HG03575 (cell line): ENCODE measurements around the gene HTRA3.

Source experiments
- ATAC-seq: cut with Tn5 transposase; IDR thresholded peaks from one replicate; pipeline ENCODE4 v1.9.1; 2021; ENCODE audit not compliant: unreplicated experiment, insufficient number of reproducible peaks, low FRiP score; ENCODE audit errors: extremely low read depth

The HTRA3 gene

DNA sequence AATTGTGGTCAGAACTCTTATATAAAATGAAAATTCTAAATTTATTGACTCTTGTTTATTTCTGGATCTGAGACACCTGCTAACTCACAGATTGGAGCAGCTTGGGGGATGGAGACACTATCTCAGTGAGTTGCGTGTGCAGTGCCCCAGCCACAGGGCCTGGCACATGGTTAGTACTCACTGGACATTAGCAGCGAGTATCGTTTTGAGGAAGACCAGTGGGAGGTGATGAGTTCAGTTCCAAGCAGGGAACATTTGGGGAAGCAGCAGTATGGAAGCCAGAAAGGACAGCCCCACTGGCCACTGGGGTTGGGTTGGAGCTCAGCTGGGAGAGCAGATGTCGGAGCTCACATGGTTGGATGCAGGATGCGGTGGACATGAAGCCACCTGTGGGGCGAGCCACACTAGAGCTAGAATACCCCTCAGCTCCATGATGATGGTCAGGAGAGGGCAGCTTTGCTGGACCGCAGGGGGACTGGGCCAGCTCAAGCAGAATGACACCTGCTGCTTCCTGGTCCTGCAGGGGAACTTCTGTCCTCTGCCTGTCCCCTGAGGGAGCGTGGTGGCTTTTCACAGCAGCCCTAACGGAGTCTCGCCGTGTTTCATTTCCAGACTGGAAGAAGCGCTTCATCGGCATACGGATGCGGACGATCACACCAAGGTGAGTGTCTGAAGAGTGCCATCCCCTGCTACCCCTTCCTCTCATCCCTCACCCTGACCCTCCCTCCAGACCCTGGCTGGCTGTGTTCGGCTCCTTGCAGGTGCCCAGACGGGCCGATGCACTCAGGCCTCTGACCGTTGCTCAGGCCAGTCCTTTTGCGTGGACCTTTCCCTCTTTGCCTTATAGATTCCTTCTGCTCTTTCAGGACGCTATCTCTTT is 32.5 kb downstream of the HTRA3 start:
- ATAC-seq = no peak

DNA sequence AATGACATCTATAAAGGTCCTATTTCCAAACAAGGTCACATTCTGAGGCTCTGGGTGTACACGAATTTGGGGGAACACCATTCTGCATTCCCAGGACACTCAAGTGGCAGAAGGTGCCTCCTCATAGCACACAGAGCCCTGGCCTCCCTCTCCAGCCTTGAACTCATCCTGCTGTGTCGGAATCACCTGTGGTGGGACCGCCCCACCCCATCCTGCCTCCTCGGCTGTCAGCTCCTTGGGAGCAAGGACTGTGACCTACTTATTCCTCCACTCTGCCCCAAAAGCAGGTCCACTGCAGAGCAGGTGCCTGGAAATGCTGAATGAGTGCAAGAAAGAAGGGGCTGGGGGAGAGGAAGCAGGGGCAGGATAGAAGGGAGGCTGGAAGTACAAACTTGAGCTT is 33.5 kb downstream of the HTRA3 start:
- ATAC-seq = no peak

DNA sequence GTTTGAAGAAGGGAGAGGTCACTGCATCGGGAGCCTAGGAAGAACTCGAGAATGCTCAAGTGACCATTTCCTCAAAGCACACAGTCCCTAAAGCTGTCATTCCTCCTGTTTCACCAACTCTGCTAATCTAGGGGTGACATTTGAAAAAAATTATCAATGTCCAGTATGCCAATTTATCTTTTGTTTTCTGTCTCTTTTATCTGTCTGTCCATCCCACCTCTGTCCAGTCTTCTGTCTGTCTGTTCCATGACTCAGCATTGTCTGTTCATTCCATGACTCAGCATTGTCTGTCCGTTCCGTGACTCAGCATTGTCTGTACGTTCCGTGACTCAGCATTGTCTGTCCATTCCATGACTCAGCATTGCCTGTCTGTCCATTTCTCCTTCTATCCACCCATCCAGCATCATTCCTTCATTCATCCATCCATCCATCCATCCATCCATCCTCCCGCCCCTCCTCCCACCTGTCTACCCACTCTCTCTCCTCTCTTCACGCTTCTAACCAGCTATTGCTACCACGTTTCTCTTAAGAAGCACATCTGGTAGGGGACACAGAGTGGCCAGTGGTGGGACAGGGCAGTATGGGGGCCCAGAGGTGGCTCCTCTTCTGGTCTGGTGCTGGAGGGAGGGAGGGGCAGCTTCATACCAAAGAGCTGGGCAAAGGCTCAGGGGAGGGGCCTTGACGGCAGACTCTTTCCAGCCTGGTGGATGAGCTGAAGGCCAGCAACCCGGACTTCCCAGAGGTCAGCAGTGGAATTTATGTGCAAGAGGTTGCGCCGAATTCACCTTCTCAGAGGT is 34.1 kb downstream of the HTRA3 start:
- no peak for ATAC-seq

DNA sequence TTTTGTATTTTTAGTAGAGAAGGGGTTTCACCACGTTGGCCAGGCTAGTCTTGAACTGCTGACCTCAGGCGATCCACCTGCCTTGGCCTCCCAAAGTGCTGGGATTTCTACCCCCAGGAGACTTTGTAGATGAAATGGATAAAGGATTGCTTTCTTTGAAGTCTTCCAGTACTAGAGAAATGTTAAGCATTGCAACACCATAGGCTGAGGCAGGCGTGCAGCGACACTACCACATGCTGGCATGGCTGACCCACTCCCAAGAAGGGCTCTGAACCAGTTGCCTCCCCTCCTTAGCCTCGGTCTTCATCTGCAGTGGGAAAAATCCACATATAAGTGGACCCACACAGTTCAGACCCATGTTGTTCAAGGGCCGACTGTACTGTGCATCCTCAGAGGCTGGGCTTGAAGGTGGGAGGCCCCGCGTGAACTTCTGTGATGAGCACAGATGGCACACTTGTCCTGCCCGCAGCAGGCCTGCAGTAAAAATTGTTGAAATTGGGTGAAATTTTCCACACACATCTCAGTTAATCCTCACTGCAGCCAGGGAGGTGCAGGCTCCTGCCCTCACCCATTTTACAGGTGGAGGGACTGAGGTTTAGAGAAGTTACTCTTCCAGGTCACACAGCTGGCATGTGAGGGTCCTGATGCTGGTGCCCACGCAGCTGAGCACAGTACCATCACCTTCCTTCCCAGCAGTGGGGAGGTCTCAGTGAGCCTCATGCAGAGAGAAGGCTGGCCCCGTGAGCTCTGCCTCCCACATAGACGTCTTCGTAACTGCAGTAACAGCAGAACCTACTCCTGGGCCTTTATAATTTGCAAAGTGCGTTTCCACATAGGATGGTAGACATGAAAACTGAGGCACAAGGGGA is 35.5 kb downstream of the HTRA3 start:
- no peak for ATAC-seq

DNA sequence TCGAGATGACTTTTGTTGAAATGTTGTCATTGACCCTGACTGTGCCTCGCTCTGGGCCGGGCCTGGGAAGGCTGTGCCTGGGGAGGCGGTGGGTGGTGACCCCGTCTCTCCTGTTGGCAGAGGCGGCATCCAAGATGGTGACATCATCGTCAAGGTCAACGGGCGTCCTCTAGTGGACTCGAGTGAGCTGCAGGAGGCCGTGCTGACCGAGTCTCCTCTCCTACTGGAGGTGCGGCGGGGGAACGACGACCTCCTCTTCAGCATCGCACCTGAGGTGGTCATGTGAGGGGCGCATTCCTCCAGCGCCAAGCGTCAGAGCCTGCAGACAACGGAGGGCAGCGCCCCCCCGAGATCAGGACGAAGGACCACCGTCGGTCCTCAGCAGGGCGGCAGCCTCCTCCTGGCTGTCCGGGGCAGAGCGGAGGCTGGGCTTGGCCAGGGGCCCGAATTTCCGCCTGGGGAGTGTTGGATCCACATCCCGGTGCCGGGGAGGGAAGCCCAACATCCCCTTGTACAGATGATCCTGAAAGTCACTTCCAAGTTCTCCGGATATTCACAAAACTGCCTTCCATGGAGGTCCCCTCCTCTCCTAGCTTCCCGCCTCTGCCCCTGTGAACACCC is 36.4 kb downstream of the HTRA3 start:
- ATAC-seq = no peak

DNA sequence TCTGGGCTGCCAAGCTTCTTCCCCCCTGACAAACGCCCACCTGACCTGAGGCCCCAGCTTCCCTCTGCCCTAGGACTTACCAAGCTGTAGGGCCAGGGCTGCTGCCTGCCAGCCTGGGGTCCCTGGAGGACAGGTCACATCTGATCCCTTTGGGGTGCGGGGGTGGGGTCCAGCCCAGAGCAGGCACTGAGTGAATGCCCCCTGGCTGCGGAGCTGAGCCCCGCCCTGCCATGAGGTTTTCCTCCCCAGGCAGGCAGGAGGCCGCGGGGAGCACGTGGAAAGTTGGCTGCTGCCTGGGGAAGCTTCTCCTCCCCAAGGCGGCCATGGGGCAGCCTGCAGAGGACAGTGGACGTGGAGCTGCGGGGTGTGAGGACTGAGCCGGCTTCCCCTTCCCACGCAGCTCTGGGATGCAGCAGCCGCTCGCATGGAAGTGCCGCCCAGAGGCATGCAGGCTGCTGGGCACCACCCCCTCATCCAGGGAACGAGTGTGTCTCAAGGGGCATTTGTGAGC is 37.0 kb downstream of the HTRA3 start:
- no peak for ATAC-seq

DNA sequence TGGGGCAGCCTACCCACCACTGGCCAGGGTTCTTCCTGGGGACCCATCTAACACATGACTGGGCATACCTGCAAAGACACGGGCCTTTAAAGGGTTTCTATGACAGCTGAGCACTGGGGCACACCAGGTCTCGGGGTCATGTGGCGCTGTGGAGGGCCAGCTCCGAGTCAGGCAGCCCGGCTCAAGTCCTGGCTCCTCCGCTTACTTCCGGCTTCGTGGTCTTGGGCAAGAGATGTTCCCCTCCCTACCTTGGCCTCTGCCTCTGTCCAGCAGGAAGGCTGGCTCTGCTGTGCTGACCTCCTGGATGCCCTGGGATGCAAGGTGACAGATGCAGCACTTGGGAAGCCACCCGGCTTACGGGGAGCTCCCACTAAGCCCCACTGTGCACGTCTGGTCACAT is 37.6 kb downstream of the HTRA3 start:
- no peak for ATAC-seq

DNA sequence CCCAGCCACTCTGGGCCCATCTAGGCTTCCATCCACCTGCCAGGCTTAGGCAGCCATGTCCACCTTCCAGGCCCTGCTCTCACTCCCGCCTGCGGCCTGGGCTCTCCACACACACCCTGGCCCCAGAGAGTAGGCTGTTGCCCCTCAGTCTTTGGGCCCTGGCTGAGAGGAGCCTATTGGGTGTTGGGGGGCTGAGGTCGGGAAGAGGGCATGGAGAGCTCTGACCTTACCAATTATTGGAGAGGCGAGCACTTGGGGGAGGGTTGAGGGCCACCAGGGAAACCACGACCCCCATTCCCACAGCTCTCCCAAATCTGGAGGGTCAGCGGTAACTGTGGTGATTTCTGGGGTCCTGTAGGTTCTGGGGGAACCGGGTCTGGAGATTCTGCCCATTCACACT is 38.2 kb downstream of the HTRA3 start:
- ATAC-seq = no peak

DNA sequence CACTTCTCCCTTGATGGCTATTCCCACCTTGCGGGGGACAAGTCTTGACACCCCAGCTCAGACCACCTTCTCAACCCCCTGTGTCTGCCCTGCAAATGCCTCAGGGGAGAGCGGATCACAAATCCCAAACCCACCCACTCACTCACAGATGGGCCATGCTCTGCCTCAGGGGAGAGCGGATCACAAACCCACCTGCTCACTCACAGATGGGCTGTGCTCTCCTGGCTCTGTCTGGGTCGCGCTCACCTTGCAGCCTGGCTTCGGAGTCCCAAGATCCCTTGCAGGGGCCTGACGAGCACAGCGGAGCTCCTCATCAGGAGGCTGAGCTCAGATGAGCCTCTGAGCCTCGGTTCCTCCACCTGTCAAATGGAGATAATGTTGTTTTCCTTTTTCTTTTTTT is 38.6 kb downstream of the HTRA3 start:
- no peak for ATAC-seq

DNA sequence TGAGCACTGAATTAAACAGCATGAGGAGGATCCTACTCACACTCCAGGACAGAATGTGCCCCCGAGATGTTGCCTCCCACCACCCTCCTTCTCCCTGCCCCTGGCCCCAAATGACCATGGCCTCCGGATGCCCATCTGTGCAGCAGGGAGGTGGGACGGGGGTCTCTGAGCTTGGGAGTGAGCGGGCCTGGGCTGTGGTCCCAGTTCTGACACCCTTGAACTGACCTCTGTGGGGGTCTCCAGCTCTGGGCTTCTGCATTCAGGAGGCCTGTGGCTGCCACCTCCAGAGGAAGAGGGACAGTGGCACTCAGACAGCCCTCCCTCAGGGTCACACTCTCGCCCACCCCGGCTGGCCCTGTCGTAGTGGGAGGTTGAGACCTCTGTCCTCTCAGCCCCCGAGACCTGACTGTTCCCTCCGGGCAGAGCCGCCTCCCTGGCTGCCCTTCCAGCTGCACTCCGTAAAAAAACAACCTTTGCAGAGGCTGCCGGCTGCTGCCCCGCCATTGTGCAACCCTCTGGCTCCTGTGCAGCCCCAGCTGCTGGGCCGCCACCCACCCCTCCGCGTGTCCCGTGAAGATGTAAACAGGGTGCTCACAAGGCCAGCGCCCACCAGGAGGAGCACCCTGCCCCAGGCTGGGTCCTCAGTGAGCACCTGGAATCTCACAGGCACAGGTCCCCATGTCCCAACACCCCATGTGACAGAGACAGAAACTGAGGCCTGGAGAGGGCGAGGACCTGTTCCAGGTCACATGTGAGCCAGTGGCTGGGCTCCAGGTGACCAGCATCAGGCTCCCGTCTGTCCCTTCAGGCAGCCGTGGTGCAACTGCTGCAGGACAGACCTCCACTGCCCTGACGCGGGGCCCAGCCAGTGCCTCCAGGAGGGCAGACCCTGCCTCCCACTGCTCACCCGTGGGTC is 39.6 kb downstream of the HTRA3 start:
- ATAC-seq = no peak

DNA sequence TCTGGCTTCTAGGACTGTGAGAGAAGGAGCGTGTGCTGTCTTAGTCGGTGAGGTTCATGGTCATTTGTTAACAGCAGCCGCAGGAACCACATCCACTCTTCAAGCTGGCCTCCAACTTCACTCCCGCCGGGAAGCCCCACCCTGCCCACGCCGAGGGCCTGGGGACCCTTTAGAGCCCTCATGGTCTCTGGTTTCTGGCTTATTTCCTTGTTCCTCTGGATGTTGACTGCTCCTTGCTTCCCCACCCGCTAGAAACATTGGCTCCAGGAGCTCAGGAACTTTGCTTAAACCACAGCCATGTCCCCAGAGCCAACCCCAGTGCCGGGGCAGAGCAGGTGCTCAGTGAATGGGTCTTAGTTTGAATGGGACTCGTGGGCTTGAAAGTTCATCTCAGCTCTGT is 40.8 kb downstream of the HTRA3 start:
- no peak for ATAC-seq

DNA sequence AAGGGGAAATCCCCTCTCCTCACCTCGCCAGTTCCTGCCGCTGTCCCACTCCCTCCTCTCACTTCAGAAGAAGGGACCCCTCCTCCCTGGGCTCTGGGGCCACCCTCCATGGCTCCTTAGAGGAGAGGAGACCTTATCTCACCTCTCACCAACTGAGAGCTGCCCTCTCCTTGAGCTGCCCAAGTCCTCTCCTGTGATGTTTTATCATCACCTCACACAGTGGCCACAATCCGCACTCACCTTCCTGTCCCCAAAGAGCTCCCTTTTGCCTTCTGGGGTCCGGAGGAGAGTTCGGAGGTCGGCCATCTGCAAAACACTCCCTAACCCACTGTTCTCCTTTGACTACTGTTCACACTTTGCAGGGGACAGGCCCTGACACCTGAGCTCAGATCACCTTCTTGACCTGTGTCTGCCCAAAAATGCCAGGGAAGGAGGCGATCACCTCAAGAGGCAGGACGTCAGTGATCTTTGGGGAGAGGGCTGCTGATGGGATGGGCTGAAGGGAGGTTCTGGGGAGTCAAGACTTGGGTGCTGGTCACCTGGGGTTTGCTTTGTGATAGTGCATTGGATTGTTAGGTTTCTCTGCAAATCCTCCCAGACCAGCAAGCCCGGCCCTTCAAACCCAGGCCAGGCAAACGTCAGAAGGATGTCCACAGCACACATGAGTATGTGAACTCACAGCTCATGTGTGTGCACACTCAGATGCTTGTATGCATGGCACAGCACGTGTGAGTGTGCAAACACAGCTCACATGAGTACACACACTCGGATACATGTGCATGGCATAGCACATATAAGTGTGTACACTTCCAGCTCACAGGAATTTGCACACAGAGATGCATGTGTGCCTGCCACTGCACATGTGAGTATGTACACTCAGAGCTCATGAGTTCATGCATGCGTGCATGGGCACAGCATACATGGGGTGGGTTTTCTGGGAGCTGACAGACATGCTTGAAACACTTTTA is 41.8 kb downstream of the HTRA3 start:
- ATAC-seq = no peak

DNA sequence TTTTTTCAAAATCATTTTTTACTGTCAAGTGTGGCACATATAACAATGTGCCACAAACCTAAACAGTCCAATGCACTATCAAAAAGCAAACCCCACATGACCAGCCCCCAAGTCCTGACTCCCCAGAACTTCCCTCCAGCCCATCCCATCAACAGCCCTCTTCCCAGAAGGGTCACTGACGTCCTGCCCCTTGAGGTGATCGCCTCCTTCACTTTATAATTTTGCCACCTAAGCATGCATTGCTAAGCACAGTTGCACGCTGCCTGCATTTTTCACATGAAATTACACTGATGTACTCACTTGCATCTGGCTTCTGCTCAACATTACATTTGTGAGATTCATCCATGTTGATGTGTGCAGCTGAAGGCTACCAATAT is 42.5 kb downstream of the HTRA3 start:
- ATAC-seq = no peak

DNA sequence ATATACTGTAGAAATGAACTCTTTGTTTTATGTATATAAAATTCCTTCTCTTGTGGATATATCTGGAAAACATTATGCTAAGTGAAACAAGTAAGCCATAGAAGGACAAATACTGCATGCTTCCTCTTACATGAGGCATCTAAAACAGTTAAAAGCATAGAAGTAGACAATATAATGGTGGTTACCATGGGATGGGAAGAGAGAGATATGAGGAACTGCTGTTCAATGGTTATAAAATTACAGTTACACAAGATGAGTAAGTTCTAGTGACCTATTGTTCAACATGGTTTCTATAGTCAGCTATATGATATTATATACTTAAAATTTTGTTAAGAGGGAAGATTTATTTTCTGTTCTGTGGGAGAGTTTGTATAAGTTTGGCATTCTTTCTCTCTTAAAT is 43.4 kb downstream of the HTRA3 start:
- ATAC-seq = no peak

DNA sequence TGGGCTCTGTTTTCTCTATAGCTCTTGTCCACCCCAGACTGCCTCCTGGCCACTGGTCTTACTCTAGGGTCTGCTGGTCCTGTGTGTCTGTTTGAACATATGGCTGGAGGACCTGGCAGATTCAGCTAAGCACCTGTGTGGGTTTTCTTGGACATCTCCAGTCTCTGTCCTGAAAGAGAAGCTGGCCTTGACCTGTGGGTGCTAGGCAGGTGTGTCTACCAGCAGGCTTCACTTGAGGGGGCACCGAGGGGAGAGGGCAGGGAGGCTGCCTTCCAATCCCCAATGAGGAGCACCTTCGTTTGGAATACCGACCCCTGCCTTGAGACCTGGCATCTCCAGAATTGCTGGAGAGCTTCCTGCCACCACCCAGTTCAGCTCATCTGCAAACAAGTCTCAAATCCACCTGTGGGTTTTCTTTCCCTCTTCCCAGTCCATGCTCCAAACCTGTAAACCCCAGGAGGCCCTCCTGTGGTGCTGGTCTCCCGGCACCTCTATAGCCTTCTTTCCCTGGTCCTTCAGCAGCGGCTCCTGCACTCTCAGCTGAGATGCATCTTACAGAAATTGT is 45.2 kb downstream of the HTRA3 start:
- no peak for ATAC-seq

DNA sequence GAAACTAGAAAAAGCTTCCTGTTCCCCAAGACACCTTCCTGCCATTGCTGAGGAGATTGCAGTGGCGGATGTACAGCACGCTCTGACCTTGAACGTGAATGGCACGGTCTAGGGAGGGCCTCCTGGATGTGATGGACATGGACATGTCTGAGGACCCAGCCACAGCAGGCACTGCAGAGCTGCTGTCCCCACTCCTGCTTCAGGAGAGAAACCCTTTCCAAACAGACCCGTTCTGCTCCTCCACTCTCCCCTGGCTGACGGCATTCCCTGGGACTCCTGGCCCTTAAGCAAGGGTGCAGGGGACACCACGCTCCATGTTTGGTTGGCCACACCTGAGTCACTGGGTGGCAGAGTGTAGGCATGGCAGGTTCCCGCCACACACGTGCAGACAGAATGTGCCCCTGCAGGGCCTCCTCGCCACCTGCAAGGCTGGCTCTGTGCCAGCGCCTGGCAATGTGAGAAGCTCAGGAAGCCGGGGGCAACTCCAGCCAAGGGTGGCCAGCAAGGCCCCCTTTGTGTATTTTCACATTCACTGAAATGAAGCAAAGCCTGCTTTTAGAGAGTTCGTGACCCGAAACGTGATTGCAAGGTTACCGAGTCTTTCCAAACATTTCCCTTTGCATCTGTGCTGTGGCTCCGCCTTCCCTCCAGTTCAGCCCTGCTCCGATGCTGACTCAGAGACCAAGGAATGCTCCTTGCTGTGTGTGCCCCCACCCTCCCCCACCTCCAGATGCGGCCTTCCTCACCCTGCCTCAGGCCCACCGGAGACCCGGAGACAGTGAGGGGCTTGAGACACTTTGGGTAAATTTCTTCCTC is 46.1 kb downstream of the HTRA3 start:
- no peak for ATAC-seq
